Mesenchymal stem cell (in vitro differentiated cells and primary cell): ENCODE data around the gene CCDC68.

Experiments
- DNase-seq: peaks from one replicate; pipeline ENCODE4 v3.0.0-alpha.2; 2013
- H2AFZ ChIP-seq: one replicate; pipeline ENCODE4 v1.6.1; 2013; ENCODE audit warnings: low read depth, mild to moderate bottlenecking, control low read depth, inconsistent platforms, low read length, moderate library complexity
- H2AK5ac ChIP-seq: 2 replicates; pipeline ENCODE4 v1.6.1; 2013; ENCODE audit warnings: low read length, moderate library complexity, mild to moderate bottlenecking, inconsistent platforms; ENCODE audit not compliant: severe bottlenecking
- H2BK120ac ChIP-seq: one replicate; pipeline ENCODE4 v1.6.1; 2013; ENCODE audit warnings: low read depth, mild to moderate bottlenecking, inconsistent platforms, low read length, moderate library complexity
- H2BK12ac ChIP-seq, 2 experiments: one replicate each; pipeline ENCODE4 v1.6.1; 2013; ENCODE audit warnings: inconsistent platforms in 2 of 2, low read length in 2 of 2, mild to moderate bottlenecking in 2 of 2, moderate library complexity in 2 of 2, control low read depth in 1 of 2
- H2BK15ac ChIP-seq: one replicate; pipeline ENCODE4 v1.6.1; 2013; ENCODE audit warnings: mild to moderate bottlenecking, low read depth, inconsistent platforms; ENCODE audit not compliant: poor library complexity, severe bottlenecking
- H2BK5ac ChIP-seq: 2 replicates; pipeline ENCODE4 v1.6.1; 2013; ENCODE audit warnings: low read depth, mild to moderate bottlenecking, low read length, control low read depth, inconsistent platforms; ENCODE audit not compliant: poor library complexity, severe bottlenecking
- H3K14ac ChIP-seq, 2 experiments: one replicate each; pipeline ENCODE4 v1.6.1; 2013; ENCODE audit warnings: inconsistent platforms in 2 of 2, low read length in 2 of 2, control low read depth in 1 of 2, mild to moderate bottlenecking in 1 of 2, moderate library complexity in 1 of 2
- H3K18ac ChIP-seq, 2 experiments: one replicate each; pipeline ENCODE4 v1.6.1; 2013; ENCODE audit warnings: inconsistent platforms in 2 of 2, low read length in 2 of 2, control low read depth in 1 of 2, low read depth in 1 of 2, mild to moderate bottlenecking in 1 of 2
- H3K23ac ChIP-seq, 2 experiments: one replicate each; pipeline ENCODE4 v1.6.1; 2013; ENCODE audit warnings: inconsistent platforms in 2 of 2, low read length in 2 of 2, mild to moderate bottlenecking in 2 of 2, moderate library complexity in 2 of 2, control low read depth in 1 of 2
- H3K27ac ChIP-seq: 2 replicates; pipeline ENCODE4 v1.5.1; 2013; ENCODE audit warnings: mild to moderate bottlenecking, moderate library complexity, low read length, control low read depth, inconsistent platforms; ENCODE audit not compliant: poor library complexity, severe bottlenecking
- H3K27me3 ChIP-seq, 2 experiments: 2 replicates each; pipeline versions ENCODE4 v1.6.1 to v1.7.0; 2013; ENCODE audit warnings: low read length in 2 of 2, mild to moderate bottlenecking in 2 of 2, moderate library complexity in 2 of 2, control low read depth in 1 of 2, inconsistent platforms in 1 of 2; ENCODE audit not compliant: control insufficient read depth in 1 of 2, insufficient read depth in 1 of 2
- H3K36me3 ChIP-seq, 2 experiments: 2 replicates each; pipeline versions ENCODE4 v1.6.1 to v1.7.0; 2013; ENCODE audit warnings: low read length in 2 of 2, control low read depth in 1 of 2, inconsistent platforms in 1 of 2, low read depth in 1 of 2, mild to moderate bottlenecking in 1 of 2; ENCODE audit not compliant: insufficient read depth in 2 of 2, control insufficient read depth in 1 of 2
- H3K4ac ChIP-seq, 2 experiments: one replicate each; pipeline ENCODE4 v1.6.1; 2013; ENCODE audit warnings: inconsistent platforms in 2 of 2, low read length in 2 of 2, mild to moderate bottlenecking in 2 of 2, moderate library complexity in 2 of 2, control low read depth in 1 of 2, low read depth in 1 of 2
- H3K4me1 ChIP-seq: 2 replicates; pipeline ENCODE4 v1.6.1; 2013; ENCODE audit warnings: low read depth, low read length, control low read depth; ENCODE audit not compliant: control insufficient read depth, insufficient read depth
- H3K4me2 ChIP-seq: 2 replicates; pipeline ENCODE4 v1.6.1; 2013; ENCODE audit warnings: low read length, mild to moderate bottlenecking, inconsistent platforms; ENCODE audit not compliant: poor library complexity, severe bottlenecking
- H3K4me3 ChIP-seq, 2 experiments: 2 replicates each; pipeline versions ENCODE4 v1.5.1 to v1.7.0; 2013; ENCODE audit warnings: low read length in 2 of 2, mild to moderate bottlenecking in 2 of 2, control low read depth in 1 of 2, low read depth in 1 of 2; ENCODE audit not compliant: insufficient read depth in 1 of 2
- H3K79me1 ChIP-seq: replicated peaks from 2 replicates; pipeline ENCODE4 v1.6.1; 2013; ENCODE audit warnings: mild to moderate bottlenecking, control low read depth, low read length, inconsistent platforms; ENCODE audit not compliant: poor library complexity, severe bottlenecking
- H3K9ac ChIP-seq: 2 replicates; pipeline ENCODE4 v1.7.0; 2013; ENCODE audit warnings: mild to moderate bottlenecking, low read length, moderate library complexity
- H3K9me3 ChIP-seq: 2 replicates; pipeline ENCODE4 v1.7.0; 2013; ENCODE audit warnings: mild to moderate bottlenecking, low read length; ENCODE audit not compliant: control insufficient read depth
- H4K8ac ChIP-seq: one replicate; pipeline ENCODE4 v1.6.1; 2013; ENCODE audit warnings: inconsistent platforms, mild to moderate bottlenecking, low read length, moderate library complexity
- H4K91ac ChIP-seq: one replicate; pipeline ENCODE4 v1.6.1; 2013; ENCODE audit warnings: mild to moderate bottlenecking, low read length, inconsistent platforms
- WGBS: methylation state at CpG from one replicate; pipeline ENCODE4 v1.1.7; 2013; ENCODE audit warnings: mixed read lengths; 5-methylcytosine and 5-hydroxymethylcytosine counted together

CCDC68 gene

DNA sequence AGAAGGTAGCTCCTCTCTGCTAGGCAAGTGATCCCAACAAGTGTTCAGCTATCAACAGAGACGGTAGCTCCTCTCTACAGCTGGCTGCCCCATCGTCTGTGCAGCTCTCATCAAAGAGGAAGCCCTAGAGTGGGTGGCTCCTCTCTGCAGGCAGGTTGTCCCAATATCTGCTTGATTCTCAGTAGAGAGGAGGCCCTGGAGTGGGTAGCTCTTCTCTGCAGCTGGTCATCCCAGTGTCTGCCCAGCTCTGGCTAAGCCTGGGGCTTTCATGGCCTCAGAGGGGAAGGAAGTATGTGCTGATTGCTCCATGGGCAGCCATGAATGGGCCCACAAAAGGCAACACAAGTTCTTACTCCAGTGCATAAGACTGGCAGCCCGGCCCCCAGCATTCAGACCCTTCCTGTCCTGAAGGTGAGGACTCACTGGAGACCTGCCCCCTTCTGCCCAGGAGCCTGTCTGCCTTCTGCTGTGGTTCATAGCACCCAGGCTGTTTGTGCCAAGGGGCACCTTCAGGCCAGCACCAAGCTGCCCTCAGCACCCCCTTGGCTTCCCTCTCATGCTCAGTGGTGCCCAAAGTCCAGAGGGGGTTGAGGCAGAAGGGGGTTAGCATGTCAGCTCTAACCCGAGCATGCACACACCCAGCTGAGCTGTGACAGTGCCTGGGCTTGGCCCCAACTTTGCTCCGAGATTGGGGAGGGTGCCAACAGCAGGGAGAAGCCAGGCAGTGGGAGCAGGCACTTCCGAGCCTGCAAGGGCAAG, 48.9 kb downstream of the CCDC68 start:
- no peak overlapping the region for H3K27ac ChIP-seq
- no peak overlapping the region for H4K91ac ChIP-seq
- no peak overlapping the region for H3K18ac ChIP-seq
- WGBS = 96% methylated on average over 6 of the region's 6 CpGs
- H3K27me3 ChIP-seq = no peaks in the 10 kb centered on the region
- no peak overlapping the region for H3K4me2 ChIP-seq
- H3K79me1 ChIP-seq = no peaks in the 10 kb centered on the region
- H3K36me3 ChIP-seq = no peaks in the 10 kb centered on the region
- no peak overlapping the region for H3K23ac ChIP-seq
- no peak overlapping the region for H2BK12ac ChIP-seq
- no peak for DNase-seq
- no peaks in the 10 kb centered on the region for H3K9me3 ChIP-seq
- no peak overlapping the region for H2BK120ac ChIP-seq
- no peak overlapping the region for H4K8ac ChIP-seq
- no peak overlapping the region for H3K4me3 ChIP-seq
- no peak overlapping the region for H2BK15ac ChIP-seq
- H3K9ac ChIP-seq = no peak overlapping the region
- no peak overlapping the region for H2AK5ac ChIP-seq
- H3K14ac ChIP-seq = no peak overlapping the region
- H3K4me1 ChIP-seq = no peaks in the 10 kb centered on the region
- H2BK5ac ChIP-seq = no peak overlapping the region
- H3K4ac ChIP-seq = no peak overlapping the region
- no peak overlapping the region for H2AFZ ChIP-seq

DNA sequence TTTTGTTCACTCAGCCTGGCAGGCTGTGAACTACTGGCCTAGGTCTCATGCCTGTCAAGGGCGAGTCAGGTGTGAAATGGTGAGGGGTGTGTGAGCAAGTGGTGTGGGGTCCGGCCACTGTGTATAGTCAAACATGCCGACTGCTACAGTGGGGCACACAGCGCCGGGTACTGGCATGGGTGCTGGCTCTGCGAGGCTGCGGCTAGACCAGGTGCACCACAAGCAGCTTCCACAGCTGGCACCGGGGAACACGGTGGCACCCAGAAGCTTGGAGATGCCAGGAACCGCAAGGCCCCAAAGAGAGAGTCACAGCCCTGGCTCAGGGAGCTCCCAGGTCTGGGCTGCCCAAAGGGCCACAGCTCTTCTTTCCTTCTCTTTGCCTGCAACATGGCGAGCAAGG, 49.7 kb downstream of the CCDC68 start:
- no peak overlapping the region for H2BK15ac ChIP-seq
- H2AFZ ChIP-seq = no peak overlapping the region
- H3K4me1 ChIP-seq = no peaks in the 10 kb centered on the region
- no peak overlapping the region for H3K23ac ChIP-seq
- H3K36me3 ChIP-seq = no peaks in the 10 kb centered on the region
- H4K91ac ChIP-seq = peak overlapping the region; percentile 87
- H3K4me2 ChIP-seq = no peak overlapping the region
- H3K14ac ChIP-seq = no peak overlapping the region
- no peak overlapping the region for H2AK5ac ChIP-seq
- H3K18ac ChIP-seq = peak overlapping the region in 1 of 2 experiments; percentile 38
- H3K27ac ChIP-seq = no peak overlapping the region
- H3K79me1 ChIP-seq = no peaks in the 10 kb centered on the region
- WGBS = 89% methylated on average over 11 of the region's 11 CpGs
- H3K4ac ChIP-seq = no peak overlapping the region
- no peaks in the 10 kb centered on the region for H3K9me3 ChIP-seq
- H4K8ac ChIP-seq = peak overlapping the region; percentile 45
- no peak overlapping the region for H2BK5ac ChIP-seq
- H2BK120ac ChIP-seq = no peak overlapping the region
- no peak for DNase-seq
- H3K27me3 ChIP-seq = no peaks in the 10 kb centered on the region
- H2BK12ac ChIP-seq = peak overlapping the region; percentile 10 to 38
- no peak overlapping the region for H3K9ac ChIP-seq
- no peak overlapping the region for H3K4me3 ChIP-seq

DNA sequence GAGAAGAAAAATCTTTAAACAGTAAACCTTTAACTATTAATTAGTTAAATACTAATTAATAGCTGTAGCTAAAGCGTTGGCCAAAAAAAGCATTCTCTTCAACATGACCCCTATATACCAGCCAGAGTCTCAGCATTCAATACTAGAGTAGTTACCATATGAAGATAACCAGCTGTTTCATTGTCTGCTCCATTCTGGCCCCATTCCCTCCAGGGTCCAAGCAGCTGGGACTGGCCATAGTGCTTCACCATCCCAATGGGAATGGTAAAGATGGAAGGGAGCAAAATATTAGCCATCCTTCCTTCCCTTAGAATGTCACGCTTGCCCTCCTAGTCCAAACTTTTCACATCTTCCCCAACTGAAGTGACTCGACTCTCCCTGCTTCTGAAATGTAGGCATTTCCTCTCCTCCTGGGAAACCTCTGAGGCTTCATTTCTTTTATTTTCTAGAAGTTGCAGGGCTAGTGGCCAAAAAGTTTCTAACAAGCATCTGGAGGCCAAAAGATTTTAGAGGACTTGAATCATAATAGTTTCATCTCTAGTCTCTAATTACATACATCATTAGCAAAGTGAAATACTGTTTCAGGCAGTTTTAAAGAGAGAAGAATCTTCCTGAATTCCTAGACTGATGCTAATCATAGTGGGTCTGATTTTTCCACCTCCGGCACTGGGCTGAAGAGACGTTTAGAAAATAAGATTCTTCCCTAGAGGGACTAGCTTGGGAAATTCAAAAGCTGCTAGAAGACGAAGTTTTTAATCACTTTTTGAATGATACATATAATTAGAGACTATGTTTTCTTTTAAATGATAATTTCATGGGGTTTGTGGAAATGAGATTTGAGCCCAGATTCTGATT, 52.7 kb downstream of the CCDC68 start:
- H3K9ac ChIP-seq = no peak overlapping the region
- H2BK12ac ChIP-seq = no peak overlapping the region
- H4K8ac ChIP-seq = no peak overlapping the region
- H3K79me1 ChIP-seq = no peaks in the 10 kb centered on the region
- no peak overlapping the region for H3K14ac ChIP-seq
- no peaks in the 10 kb centered on the region for H3K9me3 ChIP-seq
- no peak overlapping the region for H3K23ac ChIP-seq
- H2AFZ ChIP-seq = no peak overlapping the region
- no peaks in the 10 kb centered on the region for H3K36me3 ChIP-seq
- H4K91ac ChIP-seq = peak overlapping the region; percentile 62
- WGBS = 98% methylated on average over 4 of the region's 6 CpGs
- peak overlapping the region in 1 of 2 experiments; percentile 85 for H3K18ac ChIP-seq
- no peaks in the 10 kb centered on the region for H3K27me3 ChIP-seq
- no peak overlapping the region for H2BK15ac ChIP-seq
- H3K27ac ChIP-seq = no peak overlapping the region
- H3K4me2 ChIP-seq = no peak overlapping the region
- no peak for DNase-seq
- H3K4ac ChIP-seq = no peak overlapping the region
- no peak overlapping the region for H2BK5ac ChIP-seq
- no peak overlapping the region for H2AK5ac ChIP-seq
- no peak overlapping the region for H2BK120ac ChIP-seq
- H3K4me3 ChIP-seq = no peak overlapping the region
- no peaks in the 10 kb centered on the region for H3K4me1 ChIP-seq

DNA sequence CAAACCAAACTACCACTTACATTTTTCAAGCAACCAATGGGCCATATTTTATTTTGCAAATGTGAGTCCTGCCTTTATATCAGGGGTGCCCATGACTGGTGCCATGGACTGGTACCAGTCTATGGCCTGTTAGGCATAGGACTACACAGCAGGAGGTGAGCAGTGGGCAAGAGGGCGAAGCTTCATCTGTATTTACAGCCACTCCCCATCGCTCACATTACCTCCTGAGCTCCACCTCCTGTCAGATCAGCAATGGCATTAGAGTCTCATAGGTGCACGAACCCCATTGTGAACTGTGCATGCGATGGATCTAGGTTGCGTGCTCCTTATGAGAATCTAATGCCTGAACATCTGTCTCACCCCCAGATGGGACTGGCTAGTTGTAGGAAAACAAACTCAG, 53.6 kb downstream of the CCDC68 start:
- H2BK5ac ChIP-seq = no peak overlapping the region
- no peak overlapping the region for H4K8ac ChIP-seq
- no peak overlapping the region for H2BK12ac ChIP-seq
- no peak overlapping the region for H3K4me3 ChIP-seq
- no peaks in the 10 kb centered on the region for H3K27me3 ChIP-seq
- no peak overlapping the region for H4K91ac ChIP-seq
- no peak overlapping the region for H3K14ac ChIP-seq
- H3K4me2 ChIP-seq = no peak overlapping the region
- no peaks in the 10 kb centered on the region for H3K79me1 ChIP-seq
- H3K27ac ChIP-seq = no peak overlapping the region
- no peaks in the 10 kb centered on the region for H3K4me1 ChIP-seq
- H3K9ac ChIP-seq = no peak overlapping the region
- no peak overlapping the region for H2AK5ac ChIP-seq
- 80% methylated on average over 5 of the region's 5 CpGs for WGBS
- no peak overlapping the region for H3K18ac ChIP-seq
- H2BK120ac ChIP-seq = no peak overlapping the region
- DNase-seq = no peak
- no peak overlapping the region for H2AFZ ChIP-seq
- no peaks in the 10 kb centered on the region for H3K9me3 ChIP-seq
- no peak overlapping the region for H3K4ac ChIP-seq
- H3K23ac ChIP-seq = no peak overlapping the region
- H2BK15ac ChIP-seq = no peak overlapping the region
- no peaks in the 10 kb centered on the region for H3K36me3 ChIP-seq
